ENCODE measurements around the gene EEF1AKMT3.

Gene EEF1AKMT3

GRCh38 chr12:57772429-57773322 is at the start of gene EEF1AKMT3:
Gene EEF1AKMT3, plus strand, starts transcription at chr12:57772614. Its CDS starts 111 bp downstream, at chr12:57772725.
- DNase-seq: peak; percentile 90

- peak; percentile 48 for DNase-seq
Observed at GRCh38 chr12:57722716-57723629, 49.4 kb upstream of the EEF1AKMT3 start.

DNA sequence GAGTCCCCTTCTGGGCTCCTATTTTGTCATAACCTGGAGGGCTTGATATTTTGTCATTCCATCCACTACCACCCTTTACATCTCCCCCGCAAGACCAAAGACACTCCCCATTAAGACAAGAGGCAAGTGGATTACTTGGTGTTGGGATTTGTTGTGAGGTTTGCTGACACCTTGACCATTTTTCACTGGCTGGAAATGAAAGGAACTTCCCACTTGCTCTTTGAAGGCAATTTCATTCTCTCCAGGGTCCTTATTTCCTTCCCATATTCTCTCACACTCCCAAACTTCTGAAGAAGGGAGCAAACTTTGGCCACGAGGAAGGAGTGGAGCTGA is 48.8 kb upstream of the EEF1AKMT3 start:
- no peak for DNase-seq

GRCh38 chr12:57724003-57724935 is 48.1 kb upstream of the EEF1AKMT3 start:
- DNase-seq: peak; percentile 52

- no peak for DNase-seq
Observed at GRCh38 chr12:57724936-57725740, 47.3 kb upstream of the EEF1AKMT3 start.

GRCh38 chr12:57725851-57726150 is 46.6 kb upstream of the EEF1AKMT3 start:
- DNase-seq: no peak

- DNase-seq: peak; percentile 87
Observed at GRCh38 chr12:57726151-57726883, 46.1 kb upstream of the EEF1AKMT3 start.

DNA sequence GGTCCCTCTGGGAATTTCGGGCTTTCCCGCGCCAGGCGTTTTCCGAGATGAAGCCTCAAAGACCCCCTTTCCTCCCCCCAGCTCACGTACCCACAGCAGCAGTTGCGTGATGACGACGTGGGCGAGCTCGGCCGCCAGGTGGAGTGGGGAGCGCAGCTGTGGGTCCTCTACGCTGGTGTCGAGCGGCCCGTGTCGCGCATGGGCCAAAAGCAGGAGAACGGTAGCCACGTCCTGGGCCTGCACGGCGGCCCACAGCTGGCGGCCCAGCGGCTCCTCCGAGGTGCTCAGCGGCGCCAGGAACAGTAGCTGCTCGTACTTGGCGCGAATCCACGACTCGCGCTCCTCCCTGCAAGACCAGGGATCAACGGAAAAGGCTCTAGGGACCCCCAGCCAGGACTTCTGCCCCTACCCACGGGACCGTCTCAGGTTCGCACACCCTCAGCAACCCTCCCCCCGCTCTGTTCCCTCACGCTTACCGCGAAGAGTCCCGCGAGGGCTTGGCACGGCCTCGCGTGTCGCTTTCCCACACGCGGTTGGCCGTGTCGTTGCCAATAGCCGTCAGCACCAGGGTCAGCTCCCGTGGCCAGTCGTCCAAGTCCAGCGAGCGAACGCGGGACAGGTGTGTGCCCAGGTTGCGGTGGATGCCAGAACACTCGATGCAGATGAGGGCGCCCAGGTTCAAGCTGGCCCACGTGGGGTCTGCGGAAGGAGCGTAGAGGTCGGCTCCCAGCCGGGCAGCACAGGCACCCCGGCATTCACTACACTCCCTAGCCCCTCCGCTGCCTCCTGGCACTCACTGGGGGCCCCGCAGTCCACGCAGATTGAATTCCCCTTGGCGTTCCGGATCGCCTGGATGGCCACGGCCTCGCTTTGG is 45.3 kb upstream of the EEF1AKMT3 start:
- DNase-seq: peak; percentile 84

DNA sequence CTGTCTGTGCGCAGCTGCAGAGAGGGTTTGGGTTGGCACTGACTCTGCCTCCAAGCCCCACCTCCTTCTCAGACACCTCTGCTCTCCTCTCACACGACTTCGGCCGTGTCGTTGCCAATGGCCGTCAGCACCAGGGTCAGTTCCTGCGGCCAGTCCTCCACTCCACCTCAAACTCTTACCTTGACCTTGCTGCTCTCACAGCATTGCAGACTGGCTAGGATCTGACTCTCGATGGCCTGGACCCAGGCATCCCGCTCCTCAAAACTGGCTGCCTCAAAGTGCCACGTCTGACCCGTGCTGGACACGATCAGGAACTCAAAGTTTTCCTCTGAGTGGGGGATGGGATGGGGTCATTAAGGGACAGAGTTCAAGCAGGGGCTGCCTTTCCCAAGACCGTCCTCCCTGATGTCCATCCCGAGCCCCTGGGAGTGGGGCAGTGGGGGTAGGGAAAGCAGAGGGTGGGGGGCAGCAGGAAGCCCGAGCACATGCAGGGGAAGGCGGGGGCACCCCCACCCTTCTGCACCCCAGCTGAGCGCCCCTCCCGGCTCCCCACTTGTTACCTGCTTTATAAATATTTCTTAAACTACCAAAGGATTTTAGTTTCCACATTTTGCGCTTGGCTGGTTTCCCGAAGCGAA is 44.5 kb upstream of the EEF1AKMT3 start:
- DNase-seq: peak; percentile 88

- DNase-seq: peak; percentile 48
Observed at GRCh38 chr12:57729321-57729844, 43.0 kb upstream of the EEF1AKMT3 start.

- peak; percentile 50 for DNase-seq
Observed at GRCh38 chr12:57730336-57731067, 41.9 kb upstream of the EEF1AKMT3 start.

DNA sequence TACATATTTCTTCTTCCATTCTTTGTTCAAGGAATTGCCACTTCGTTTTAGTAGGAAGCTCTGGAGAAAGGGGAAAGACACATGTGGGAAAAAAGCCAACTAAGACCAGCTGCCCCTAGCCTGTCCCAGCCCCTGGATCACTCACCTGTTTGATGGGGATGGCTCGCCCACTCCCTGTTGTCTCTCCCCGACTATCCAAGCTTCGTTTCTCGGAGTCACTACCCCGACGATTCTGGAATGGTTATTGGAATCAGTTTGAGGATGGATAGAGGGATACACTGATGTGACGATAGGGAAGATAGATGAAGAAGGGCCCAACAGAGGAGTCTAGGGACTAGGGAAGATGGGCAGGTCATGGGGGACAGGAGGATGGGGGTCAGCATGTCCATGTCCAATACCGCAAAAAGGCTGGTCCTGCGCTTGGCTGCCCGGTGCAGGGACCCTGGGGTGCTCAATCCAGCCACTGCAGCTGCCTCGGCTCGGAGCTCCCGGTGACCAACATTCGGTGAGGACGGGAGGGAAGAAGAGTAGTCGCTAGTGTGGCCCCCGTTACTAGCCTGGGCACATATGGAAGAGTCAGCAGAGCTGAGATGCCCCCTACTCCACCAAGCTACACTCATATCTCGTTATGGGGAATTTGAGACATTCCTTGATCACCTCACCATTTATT is 40.9 kb upstream of the EEF1AKMT3 start:
- peak; percentile 50 for DNase-seq

DNA sequence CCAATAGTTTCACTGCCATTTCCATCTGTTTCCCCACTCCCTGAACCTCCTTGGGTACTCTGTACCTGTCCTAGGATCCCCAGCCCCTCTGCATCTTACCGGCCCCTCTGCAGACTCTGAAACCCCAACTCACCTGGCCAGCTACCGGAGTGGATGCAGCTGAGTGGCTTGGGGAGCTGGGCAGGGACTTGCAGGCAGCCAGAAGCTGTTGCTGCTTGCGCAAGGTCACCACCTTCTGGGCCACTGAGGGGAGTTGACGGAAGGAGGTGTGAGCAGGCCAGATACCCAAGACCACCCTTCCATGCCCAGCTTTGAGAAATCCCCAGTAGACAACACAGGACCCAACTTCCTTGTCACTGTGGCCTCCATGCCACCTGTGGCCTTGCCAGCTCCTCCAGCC is 40.1 kb upstream of the EEF1AKMT3 start:
- DNase-seq: peak; percentile 50

- peak; percentile 61 for DNase-seq
Observed at GRCh38 chr12:57732726-57733593, 39.5 kb upstream of the EEF1AKMT3 start.

- peak; percentile 43 for DNase-seq
Observed at GRCh38 chr12:57733928-57734327, 38.5 kb upstream of the EEF1AKMT3 start.

GRCh38 chr12:57734591-57734990 is 37.8 kb upstream of the EEF1AKMT3 start:
- peak; percentile 35 for DNase-seq

Data from islet precursor cell (in vitro differentiated cells).